ENCODE measurements around the gene TBL1X. TPM values are rescaled to one million over a fixed set of nuclear protein-coding genes. Genes with fewer than 3 reads are reported as not detected.

Gene TBL1X
- total and polyA plus RNA-seq, 2 of the 4 experiments (the other 2 are of a cell fraction) = 16.2 to 20.8 TPM

DNA sequence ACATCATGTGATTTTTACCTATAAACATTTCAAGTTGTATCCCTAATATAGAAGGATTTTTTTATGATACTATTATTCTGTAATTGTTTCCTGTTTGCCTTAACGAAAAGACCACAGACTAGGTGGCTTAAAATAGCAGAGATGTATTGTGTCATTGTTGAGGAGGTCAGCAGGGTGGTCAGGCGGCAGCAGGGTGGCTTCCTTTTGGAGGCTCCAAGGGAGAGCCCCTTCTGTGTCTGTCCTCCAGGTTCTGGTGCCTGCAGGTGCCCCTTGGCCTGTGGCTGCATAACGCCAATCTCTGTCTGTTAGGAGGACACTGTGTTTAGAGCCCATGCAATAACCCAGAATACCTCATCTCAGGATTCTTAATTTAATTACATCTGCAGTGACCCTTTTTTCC is 118.1 kb downstream of the TBL1X start:
- no peak overlapping the region for H4K5ac ChIP-seq (ENCODE audit: low read depth, low read length)
- no peaks in the 10 kb centered on the region for H3K9me3 ChIP-seq (ENCODE audit: control insufficient read depth, insufficient read depth, low read length)
- H3K4me2 ChIP-seq (ENCODE audit: low read depth, low read length) = no peak overlapping the region
- no peak overlapping the region for H2BK120ac ChIP-seq (ENCODE audit: low read depth, low read length)
- DNase-seq (no peak), ATAC-seq (ENCODE audit: low read depth) (no peak)
- H3K36me3 ChIP-seq (ENCODE audit: control insufficient read depth, insufficient read depth, low read length) = no peaks in the 10 kb centered on the region
- no peak overlapping the region for H4K91ac ChIP-seq (ENCODE audit: insufficient read depth, low read depth, low read length)
- H2BK20ac ChIP-seq (ENCODE audit: low read depth, low read length) = no peak overlapping the region
- no peak overlapping the region for H4K8ac ChIP-seq (ENCODE audit: low read depth in 2 of 2, low read length in 2 of 2)
- intact Hi-C loops (cut with micrococcal nuclease) = no loop called here
- H3K4me3 ChIP-seq (ENCODE audit: insufficient read depth, low read depth, low read length) = no peak overlapping the region
- no peak overlapping the region for H3K9ac ChIP-seq (ENCODE audit: low read depth, low read length)
- H3K56ac ChIP-seq (ENCODE audit: extremely low read depth, insufficient read depth, low read length) = no peak overlapping the region
- H3K23ac ChIP-seq (ENCODE audit: low read depth, low read length) = no peak overlapping the region
- in situ Hi-C loops (cut with MboI; ENCODE audit: low sequenced_read_pairs) = no loop called here
- H3K18ac ChIP-seq (ENCODE audit: low read depth, low read length) = no peak overlapping the region
- CTCF ChIA-PET = no interaction called here
- dilution Hi-C loops (cut with HindIII; ENCODE audit: low sequenced_read_pairs, unreplicated experiment) = no loop called here
- BruUV-seq (replicated peaks) = no TSS peak
- no peaks in the 10 kb centered on the region for H3K27me3 ChIP-seq (ENCODE audit: control insufficient read depth, insufficient read depth, low read length)
- H3K27ac ChIP-seq (ENCODE audit: insufficient read depth, low read length) = no peak overlapping the region
- 40% methylated on average over 1 of the region's 3 CpGs; no CpG with 5 or more reads in 1 of the 2 experiments for WGBS, 2 experiments (ENCODE audit: extremely low coverage in 2 of 2, insufficient read length in 1 of 2)
- no peak overlapping the region for H2AFZ ChIP-seq (replicated peaks; ENCODE audit: low read length, poor library complexity)
- H3K9me1 ChIP-seq (ENCODE audit: insufficient read depth, low read length) = no peaks in the 10 kb centered on the region
- H2BK5ac ChIP-seq (ENCODE audit: low read depth, low read length, poor library complexity, severe bottlenecking) = no peak overlapping the region
- H3K79me1 ChIP-seq (ENCODE audit: low read depth in 1 of 2, low read length in 2 of 2) = peaks cover 18 to 45% of the 10 kb centered on the region in 2 experiments
- H2AK9ac ChIP-seq (replicated peaks; ENCODE audit: low read depth, low read length, poor library complexity) = no peak overlapping the region
- H2AK5ac ChIP-seq (ENCODE audit: low read depth, low read length) = no peak overlapping the region
- no peak overlapping the region for H3K4ac ChIP-seq (ENCODE audit: low read depth, low read length)
- TF ChIP-seq BHLHE40 (IDR thresholded peaks at IDR 0.05; ENCODE audit: low read depth, low read length) (no peak), MXI1 (IDR thresholded peaks at IDR 0.05; ENCODE audit: borderline replicate concordance, low read depth, low read length) (no peak), SMC3 (IDR thresholded peaks at IDR 0.05; ENCODE audit: low read depth, low read length) (no peak), RCOR1 (IDR thresholded peaks at IDR 0.05; ENCODE audit: insufficient replicate concordance, low read length) (no peak), MAZ (IDR thresholded peaks at IDR 0.05; ENCODE audit: borderline replicate concordance, low read depth, low read length) (no peak)
- H4K20me1 ChIP-seq (ENCODE audit: insufficient read depth, low read length) = peaks cover 23% of the 10 kb centered on the region; the same call in 1 of the 2 replicates
- no peak overlapping the region for H2BK15ac ChIP-seq (ENCODE audit: low read depth, low read length)
- H3K14ac ChIP-seq (replicated peaks; ENCODE audit: low read depth, low read length) = no peak overlapping the region
- POLR2A ChIA-PET (ENCODE audit: unreplicated experiment) = no interaction called here
- no peaks in the 10 kb centered on the region; the same call in 1 of the 2 replicates for H3K4me1 ChIP-seq (ENCODE audit: control insufficient read depth, insufficient read depth, low read length)

Measured in IMR-90 (cell line).